H1 (cell line): Measurements from ENCODE around the gene EVPL. TPM values are rescaled to one million over a fixed set of nuclear protein-coding genes. Genes with fewer than 3 reads are reported as not detected.

ENCODE experiments used
- GABPA ChIP-seq: IDR thresholded peaks from 2 replicates; pipeline ENCODE4 v1.6.1; 2011; ENCODE audit warnings: mild to moderate bottlenecking, low read length, moderate library complexity, borderline replicate concordance; ENCODE audit not compliant: insufficient read depth
- MAFK ChIP-seq: IDR thresholded peaks from 2 replicates; pipeline ENCODE4 v1.6.1; 2012; ENCODE audit warnings: low read depth, mild to moderate bottlenecking, improper control_type of control experiment, low read length
- TEAD4 ChIP-seq: IDR thresholded peaks from 2 replicates; pipeline ENCODE4 v1.6.1; 2012; ENCODE audit warnings: low read depth, low read length, inconsistent platforms, mixed read lengths
- polyA plus RNA-seq, 7 experiments: library from polyadenylated mRNA; depleted of rRNA in 3 of 7; stranded (reverse) in 5 of 7; unstranded in 2 of 7; fragments of >200 nt in 5 of 7; fragments of 200-250 nt in 2 of 7; gene quantifications; 1 replicate in 5 of 7; 2 replicates in 1 of 7; 4 replicates in 1 of 7; pipeline versions ENCODE4 v1.2.1 to v1.2.3, GENCODE V29; 2011 to 2013; ENCODE audit warnings: missing spikeins in 2 of 7, mixed read lengths in 2 of 7
- total RNA-seq: library from RNA; stranded (reverse); fragmentation: NEBNext Ultra II Directional; extraction: Animal tissue kit (Norgen Biotek cat#: 25700); gene quantifications from 2 replicates; pipeline ENCODE4 v1.2.1, GENCODE V29; 2021

Gene EVPL
- total and polyA plus RNA-seq, 2 of the 8 experiments (the other 6 are each of a cell fraction or from before 2014, with no cell fraction given): 0.20 to 0.99 TPM

DNA sequence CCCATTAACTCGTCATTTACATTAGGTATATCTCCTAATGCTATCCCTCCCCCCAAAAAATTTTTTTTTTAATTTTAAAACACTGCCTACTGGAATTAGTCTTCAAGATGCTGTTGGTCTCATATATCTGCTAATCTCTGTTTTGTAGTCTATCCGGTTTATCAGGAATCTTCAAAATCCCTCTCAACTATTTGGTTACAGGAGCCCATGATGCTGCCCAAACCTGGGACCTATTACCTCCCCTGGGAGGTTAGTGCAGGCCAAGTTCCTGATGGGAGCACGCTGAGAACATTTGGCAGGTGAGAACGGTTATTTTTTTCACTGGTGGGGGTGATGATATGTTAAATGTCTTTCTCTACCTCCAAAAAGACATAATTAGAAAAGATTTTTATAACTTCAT is 41.1 kb downstream of the EVPL start (continued):
- TF ChIP-seq GABPA (no peak), MAFK (no peak), TEAD4 (no peak)
